H9 (cell line): ENCODE results near the gene GRIA2. TPM values are rescaled to one million over a fixed set of nuclear protein-coding genes. Genes with fewer than 3 reads are reported as not detected.

ENCODE experiments used
- DNase-seq: peaks from one replicate; pipeline ENCODE4 v3.0.0-alpha.2; 2017
- H2AFZ ChIP-seq: one replicate; pipeline ENCODE4 v1.6.1; 2013; ENCODE audit warnings: mild to moderate bottlenecking, low read length, control low read depth, moderate library complexity
- H2AK5ac ChIP-seq: 2 replicates; pipeline ENCODE4 v1.6.1; 2013; ENCODE audit warnings: low read length, control low read depth, mixed read lengths; ENCODE audit not compliant: insufficient read length
- H2BK120ac ChIP-seq: one replicate; pipeline ENCODE4 v1.6.1; 2013; ENCODE audit warnings: low read depth, mild to moderate bottlenecking, low read length, control low read depth, inconsistent platforms; ENCODE audit not compliant: poor library complexity, severe bottlenecking
- H2BK12ac ChIP-seq: 2 replicates; pipeline ENCODE4 v1.6.1; 2013; ENCODE audit warnings: low read length, control low read depth, mixed read lengths, low read depth; ENCODE audit not compliant: insufficient read length
- H2BK15ac ChIP-seq: 2 replicates; pipeline ENCODE4 v1.6.1; 2013; ENCODE audit warnings: low read depth, low read length, control low read depth
- H2BK20ac ChIP-seq: one replicate; pipeline ENCODE4 v1.6.1; 2013; ENCODE audit warnings: low read depth, mild to moderate bottlenecking, low read length, control low read depth, inconsistent platforms; ENCODE audit not compliant: poor library complexity, severe bottlenecking
- H2BK5ac ChIP-seq: 2 replicates; pipeline ENCODE4 v1.6.1; 2013; ENCODE audit warnings: low read length, control low read depth, mixed read lengths; ENCODE audit not compliant: insufficient read length
- H3K14ac ChIP-seq: 2 replicates; pipeline ENCODE4 v1.6.1; 2013; ENCODE audit warnings: low read length, control low read depth; ENCODE audit not compliant: insufficient read depth
- H3K18ac ChIP-seq: 2 replicates; pipeline ENCODE4 v1.6.1; 2013; ENCODE audit warnings: low read depth, mild to moderate bottlenecking, mixed read lengths, low read length, control low read depth; ENCODE audit not compliant: insufficient read length
- H3K23ac ChIP-seq: 2 replicates; pipeline ENCODE4 v1.6.1; 2013; ENCODE audit warnings: low read length, control low read depth, mixed read lengths, low read depth; ENCODE audit not compliant: insufficient read length
- H3K23me2 ChIP-seq: 2 replicates; pipeline ENCODE4 v1.6.1; 2013; ENCODE audit warnings: low read depth, mild to moderate bottlenecking, mixed read lengths, low read length, control low read depth; ENCODE audit not compliant: insufficient read length, poor library complexity, severe bottlenecking
- H3K27ac ChIP-seq: 2 replicates; pipeline ENCODE4 v1.5.1; 2013; ENCODE audit warnings: low read length, control low read depth, mixed read lengths, low read depth; ENCODE audit not compliant: insufficient read length
- H3K27me3 ChIP-seq: 2 replicates; pipeline ENCODE4 v1.6.1; 2013; ENCODE audit warnings: low read length, control low read depth, inconsistent platforms; ENCODE audit not compliant: insufficient read depth
- H3K4ac ChIP-seq: 2 replicates; pipeline ENCODE4 v1.6.1; 2013; ENCODE audit warnings: low read depth, mild to moderate bottlenecking, control low read depth, inconsistent platforms, low read length, moderate library complexity
- H3K4me1 ChIP-seq: 2 replicates; pipeline ENCODE4 v1.6.1; 2013; ENCODE audit warnings: low read length, control low read depth, inconsistent platforms; ENCODE audit not compliant: insufficient read depth
- H3K4me2 ChIP-seq: 2 replicates; pipeline ENCODE4 v1.6.1; 2013; ENCODE audit warnings: low read length, control low read depth, mixed read lengths; ENCODE audit not compliant: insufficient read length, insufficient read depth
- H3K56ac ChIP-seq: 2 replicates; pipeline ENCODE4 v1.6.1; 2013; ENCODE audit warnings: low read depth, mild to moderate bottlenecking, mixed read lengths, low read length, control low read depth; ENCODE audit not compliant: insufficient read length
- H3K79me1 ChIP-seq: 2 replicates; pipeline ENCODE4 v1.6.1; 2013; ENCODE audit warnings: low read depth, mild to moderate bottlenecking, moderate library complexity, low read length, control low read depth, inconsistent platforms; ENCODE audit not compliant: insufficient read depth, poor library complexity, severe bottlenecking
- H3K79me2 ChIP-seq: 2 replicates; pipeline ENCODE4 v1.6.1; 2013; ENCODE audit warnings: low read length, control low read depth, inconsistent platforms; ENCODE audit not compliant: insufficient read depth
- H3K9ac ChIP-seq: 2 replicates; pipeline ENCODE4 v1.6.1; 2013; ENCODE audit warnings: low read length, control low read depth, mixed read lengths; ENCODE audit not compliant: insufficient read length; ENCODE audit errors: extremely low read depth
- H3K9me3 ChIP-seq: one replicate; pipeline ENCODE4 v1.6.1; 2013; ENCODE audit warnings: low read depth, low read length, inconsistent platforms; ENCODE audit not compliant: control insufficient read depth
- H3T11ph ChIP-seq: one replicate; pipeline ENCODE4 v1.6.1; 2013; ENCODE audit warnings: mild to moderate bottlenecking, low read length, control low read depth, inconsistent platforms
- H4K20me1 ChIP-seq: one replicate; pipeline ENCODE4 v1.6.1; 2013; ENCODE audit not compliant: control insufficient read depth, insufficient read length, insufficient read depth
- H4K5ac ChIP-seq: 2 replicates; pipeline ENCODE4 v1.6.1; 2013; ENCODE audit warnings: low read depth, mild to moderate bottlenecking, mixed read lengths, low read length, control low read depth; ENCODE audit not compliant: insufficient read length
- H4K8ac ChIP-seq: replicated peaks from 2 replicates; pipeline ENCODE4 v1.6.1; 2013; ENCODE audit warnings: low read length, control low read depth, mixed read lengths, low read depth; ENCODE audit not compliant: insufficient read length
- H4K91ac ChIP-seq: 2 replicates; pipeline ENCODE4 v1.6.1; 2013; ENCODE audit warnings: low read depth, mild to moderate bottlenecking, moderate library complexity, mixed read lengths, low read length, control low read depth; ENCODE audit not compliant: insufficient read length
- H3K27ac Mint-ChIP-seq, 3 experiments: 2 replicates in 2 of 3; 3 replicates in 1 of 3; pipeline ENCODE4 v1.8.0; 2020 to 2021; ENCODE audit warnings: mixed read lengths in 3 of 3, mild to moderate bottlenecking in 1 of 3, moderate library complexity in 1 of 3
- H3K27me3 Mint-ChIP-seq: 2 replicates; pipeline ENCODE4 v1.8.0; 2021; ENCODE audit warnings: low read depth, mild to moderate bottlenecking, moderate library complexity, mixed read lengths
- H3K36me3 Mint-ChIP-seq, 3 experiments: 2 replicates in 2 of 3; 3 replicates in 1 of 3; pipeline ENCODE4 v1.8.0; 2020 to 2021; ENCODE audit warnings: low read depth in 3 of 3, mixed read lengths in 3 of 3; ENCODE audit not compliant: insufficient read depth in 1 of 3
- H3K4me1 Mint-ChIP-seq, 2 experiments: 2 replicates each; pipeline ENCODE4 v1.8.0; 2020; ENCODE audit warnings: mixed read lengths in 2 of 2
- H3K4me3 Mint-ChIP-seq, 2 experiments: 2 replicates in 1 of 2; 3 replicates in 1 of 2; pipeline ENCODE4 v1.8.0; 2020 to 2021; ENCODE audit warnings: mild to moderate bottlenecking in 2 of 2, mixed read lengths in 2 of 2, moderate library complexity in 1 of 2
- H3K9me3 Mint-ChIP-seq, 2 experiments: 2 replicates in 1 of 2; 3 replicates in 1 of 2; pipeline ENCODE4 v1.8.0; 2020; ENCODE audit warnings: mild to moderate bottlenecking in 2 of 2, mixed read lengths in 2 of 2, moderate library complexity in 1 of 2
- CTCF ChIP-seq: fragments of 200-600 bp; sonication (generic); conservative IDR thresholded peaks from 3 replicates; pipeline ENCODE4 v1.8.0; 2021; ENCODE audit warnings: antibody characterized with exemption, mild to moderate bottlenecking
- WGBS: extraction: QIAGEN DNeasy Blood & Tissue Kit; methylation state at CpG from one replicate; pipeline ENCODE4 v1.1.7; 2013; ENCODE audit warnings: missing lambda C conversion rate, low lambda C conversion rate, mixed read lengths; ENCODE audit not compliant: insufficient read length; ENCODE audit errors: extremely low coverage; 5-methylcytosine and 5-hydroxymethylcytosine counted together
- total RNA-seq: library from RNA; stranded (reverse); gene quantifications from 2 replicates; pipeline ENCODE4 v1.2.1, GENCODE V29; 2021

Gene GRIA2
- total RNA-seq, 1 experiment from 2014 or later = not detected

GRCh38 chr4:157270552-157270951 is 50.0 kb downstream of the GRIA2 start:
- Histone ChIP-seq H2AFZ (no peak overlapping the region), H2BK120ac (no peak overlapping the region), H3K27me3 (no peaks in the 10 kb centered on the region), H3K79me2 (no peaks in the 10 kb centered on the region), H4K91ac (no peak overlapping the region), H3T11ph (no peak overlapping the region), H3K14ac (no peak overlapping the region), H3K56ac (no peak overlapping the region), H3K4me2 (no peak overlapping the region), H3K27ac (no peak overlapping the region), H3K79me1 (no peaks in the 10 kb centered on the region), H3K23ac (no peak overlapping the region), H2BK15ac (no peak overlapping the region), H2AK5ac (no peak overlapping the region), H2BK20ac (no peak overlapping the region), H3K4me1 (no peaks in the 10 kb centered on the region; the same call in 1 of the 2 replicates), H4K20me1 (no peaks in the 10 kb centered on the region), H2BK12ac (no peak overlapping the region), H3K9ac (no peak overlapping the region), H3K18ac (no peak overlapping the region), H3K9me3 (no peaks in the 10 kb centered on the region), H4K8ac (no peak overlapping the region), H3K4ac (no peak overlapping the region), H4K5ac (no peak overlapping the region), H3K23me2 (no peaks in the 10 kb centered on the region), H2BK5ac (no peak overlapping the region)
- TF ChIP-seq CTCF = no peak
- no peaks in the 10 kb centered on the region for H3K27me3 Mint-ChIP-seq
- no peaks in the 10 kb centered on the region for H3K36me3 Mint-ChIP-seq
- no peak for DNase-seq
- WGBS = 100% methylated on average over 1 of the region's 5 CpGs
- no peak overlapping the region for H3K4me3 Mint-ChIP-seq
- H3K27ac Mint-ChIP-seq = no peak overlapping the region; a peak in 2 of 7 replicates
- H3K4me1 Mint-ChIP-seq = peaks cover 8 to 11% of the 10 kb centered on the region in 2 experiments
- H3K9me3 Mint-ChIP-seq = no peaks in the 10 kb centered on the region; a peak in 1 of 5 replicates
